HAP-1 (cell line): Measurements from ENCODE around the gene RALGAPA1.
"Not testable (repeated sequence)": the region's sequence is repeated elsewhere in the genome, so short reads cannot be mapped to it uniquely, and the experiment has no call there.

Experiments used
- DNase-seq, 2 experiments: peaks; one replicate each; pipeline ENCODE4 v3.0.0-alpha.2; 2016 to 2020; ENCODE audit warnings: low spot score in 2 of 2
- H3K27me3 ChIP-seq: fragments of 250-450 bp; sonication (Bioruptor Pico); 2 replicates; pipeline ENCODE4 v1.5.1; 2020; ENCODE audit warnings: low read depth, mild to moderate bottlenecking, moderate library complexity
- H3K36me3 ChIP-seq: fragments of 250-450 bp; sonication (Bioruptor Pico); replicated peaks from 2 replicates; pipeline ENCODE4 v1.5.1; 2020; ENCODE audit warnings: mild to moderate bottlenecking
- H3K4me1 ChIP-seq: fragments of 250-450 bp; sonication (Bioruptor Pico); 2 replicates; pipeline ENCODE4 v1.5.1; 2020; ENCODE audit warnings: mild to moderate bottlenecking
- H3K4me3 ChIP-seq: fragments of 250-450 bp; sonication (Bioruptor Pico); 2 replicates; pipeline ENCODE4 v1.5.1; 2020; ENCODE audit warnings: mild to moderate bottlenecking, moderate library complexity
- H3K9me3 ChIP-seq: fragments of 250-450 bp; sonication (Bioruptor Pico); 2 replicates; pipeline ENCODE4 v1.5.1; 2020; ENCODE audit warnings: mild to moderate bottlenecking, moderate library complexity
- in situ Hi-C: fragments of 300-500 bp; cut with MboI; formaldehyde crosslinking; loops from 3 replicates; pipeline ENCODE4 v1.14.3; 2020; ENCODE audit warnings: low sequenced_read_pairs, inconsistent platforms, mixed read lengths

The RALGAPA1 gene

DNA sequence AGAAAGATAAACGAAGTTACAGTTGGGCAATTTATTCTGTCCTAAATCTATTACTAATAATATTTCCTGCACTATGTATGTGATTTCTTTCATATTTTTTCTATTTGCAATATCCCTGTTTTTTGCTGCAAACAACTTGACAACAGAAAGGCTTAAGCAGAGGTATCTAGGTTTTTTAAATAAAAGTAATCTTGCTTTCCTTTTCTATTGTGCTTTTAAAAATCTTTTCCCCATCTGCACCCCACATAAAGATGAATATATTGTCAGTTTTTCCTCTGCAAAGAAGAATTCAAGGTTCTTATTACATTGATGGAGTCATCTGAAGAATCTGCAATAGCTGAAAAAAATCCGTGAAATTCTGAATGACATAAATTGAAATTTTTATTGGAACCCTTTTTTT is 502 bp upstream of the RALGAPA1 start:
- Histone ChIP-seq H3K4me3 (peak overlapping the region; percentile 59), H3K27me3 (no peaks in the 10 kb centered on the region), H3K4me1 (peaks cover 15% of the 10 kb centered on the region), H3K9me3 (no peaks in the 10 kb centered on the region), H3K36me3 (no peaks in the 10 kb centered on the region)
- in situ Hi-C loops: no loop called here
- no peak for DNase-seq

DNA sequence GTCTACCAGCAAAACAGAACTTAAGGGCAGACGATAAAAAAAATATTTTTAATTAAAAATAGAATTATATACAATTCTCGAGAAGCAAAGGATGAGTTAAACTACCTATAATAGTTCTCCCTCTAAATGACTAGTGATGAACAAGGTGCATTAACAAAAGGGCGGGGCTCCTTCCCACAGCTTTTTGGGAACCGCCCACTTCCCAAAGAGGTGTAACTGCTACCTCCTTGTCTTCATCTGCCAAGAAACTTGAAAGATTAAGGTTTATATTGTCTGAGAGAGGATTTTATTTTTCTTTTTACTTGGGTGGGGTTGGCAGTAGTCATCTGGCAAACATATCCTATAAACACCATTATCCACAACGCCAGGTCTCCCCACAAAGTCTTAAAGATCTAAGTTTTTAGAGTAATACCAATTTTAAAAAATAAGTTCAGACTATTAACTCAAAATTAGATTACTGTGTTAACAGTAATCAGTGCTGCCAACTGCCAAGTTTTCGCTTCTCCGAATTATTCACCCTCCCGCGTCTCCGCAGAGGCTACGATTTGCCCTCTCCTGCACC is 938 bp downstream of the RALGAPA1 start:
- peak; percentile 51 to 61 for DNase-seq
- H3K9me3 ChIP-seq: no peaks in the 10 kb centered on the region
- H3K27me3 ChIP-seq: no peaks in the 10 kb centered on the region
- H3K4me3 ChIP-seq: peak overlapping the region; percentile 59
- peaks cover 18% of the 10 kb centered on the region for H3K4me1 ChIP-seq
- in situ Hi-C loops: no loop called here
- no peaks in the 10 kb centered on the region for H3K36me3 ChIP-seq

DNA sequence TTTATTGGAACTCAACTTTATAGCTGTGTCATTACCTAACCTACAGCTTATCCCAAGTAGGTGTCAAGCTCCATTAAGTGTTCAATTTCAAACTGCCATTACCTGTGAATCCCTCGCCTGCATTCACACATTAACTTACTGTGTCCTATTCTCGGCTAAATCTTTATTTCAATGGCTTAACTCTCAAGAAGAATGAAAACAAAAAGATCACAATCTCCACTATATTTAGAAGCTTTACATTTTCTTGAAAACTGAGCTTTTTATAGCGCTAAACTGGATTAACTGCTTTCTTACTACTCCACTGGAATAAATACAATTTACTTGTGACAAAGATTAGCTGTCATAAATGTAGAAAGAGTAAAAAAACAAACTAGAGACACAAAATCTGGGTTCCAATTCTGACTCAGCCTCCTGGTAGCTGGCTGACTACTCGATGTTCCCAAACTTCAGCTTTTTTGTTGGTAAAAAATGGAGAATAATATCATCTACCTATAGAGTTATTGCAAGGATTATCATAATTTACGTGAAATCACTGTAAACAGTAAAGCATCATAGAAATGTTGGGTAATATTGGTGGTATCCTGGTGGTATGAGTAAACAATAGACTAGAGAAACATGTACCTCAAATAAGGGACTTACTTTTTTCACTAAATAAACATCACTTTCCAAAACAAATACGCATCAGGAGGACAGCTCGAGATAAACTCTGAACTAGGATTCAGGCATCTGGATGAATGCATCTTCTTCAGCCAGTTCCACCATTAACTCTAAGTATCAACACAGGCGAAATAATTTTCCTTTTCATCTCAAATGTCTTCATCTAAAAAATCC is 1.7 kb downstream of the RALGAPA1 start:
- peak overlapping the region; percentile 59 for H3K4me3 ChIP-seq
- no peaks in the 10 kb centered on the region for H3K36me3 ChIP-seq
- H3K27me3 ChIP-seq: no peaks in the 10 kb centered on the region
- H3K9me3 ChIP-seq: no peaks in the 10 kb centered on the region
- DNase-seq: peak; percentile 31 to 94
- H3K4me1 ChIP-seq: peaks cover 20% of the 10 kb centered on the region
- in situ Hi-C loops: no loop called here

DNA sequence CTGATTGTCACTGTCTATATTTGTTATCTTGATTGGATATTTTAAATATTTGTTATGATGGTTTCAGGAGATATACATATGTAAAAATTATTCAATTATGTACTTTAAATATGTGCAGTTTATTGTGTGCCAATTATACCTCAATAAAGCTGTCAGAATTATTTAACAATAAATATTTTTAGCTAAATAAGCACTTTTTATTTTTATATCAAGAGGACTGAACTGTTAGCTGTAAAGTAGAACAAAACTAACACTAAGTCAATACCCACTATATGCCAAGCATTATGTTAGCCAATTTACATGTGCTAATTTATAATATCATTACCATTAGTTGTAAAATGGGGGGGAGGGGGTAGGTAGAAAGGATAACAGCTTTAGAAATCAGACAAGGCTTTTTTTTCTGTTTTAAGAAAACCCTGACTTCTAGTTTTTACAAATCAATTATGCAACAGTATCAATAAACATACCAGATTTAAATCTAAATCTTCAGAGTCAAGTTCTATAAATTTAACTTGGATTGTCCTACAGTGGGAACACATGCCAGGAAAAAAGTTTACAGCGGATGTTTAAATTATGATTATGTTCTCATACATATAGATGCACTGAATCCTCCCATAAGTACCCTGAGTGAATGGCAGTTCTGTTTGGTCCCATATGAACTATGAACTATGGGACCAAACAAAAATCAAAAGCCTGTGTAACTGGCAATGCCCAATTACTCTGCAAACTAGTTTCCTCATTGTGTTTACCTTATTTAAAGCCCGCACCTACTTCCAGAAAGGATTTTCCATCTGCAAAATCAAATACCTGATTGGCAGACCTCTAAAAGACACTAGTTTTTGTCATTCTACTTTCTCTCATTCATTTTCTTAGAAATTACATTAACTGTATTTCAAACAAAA is 2.8 kb downstream of the RALGAPA1 start:
- H3K9me3 ChIP-seq: no peaks in the 10 kb centered on the region
- H3K27me3 ChIP-seq: no peaks in the 10 kb centered on the region
- in situ Hi-C loops: no loop called here
- peaks cover 20% of the 10 kb centered on the region for H3K4me1 ChIP-seq
- H3K4me3 ChIP-seq: no peak overlapping the region
- H3K36me3 ChIP-seq: no peaks in the 10 kb centered on the region
- DNase-seq: no peak

DNA sequence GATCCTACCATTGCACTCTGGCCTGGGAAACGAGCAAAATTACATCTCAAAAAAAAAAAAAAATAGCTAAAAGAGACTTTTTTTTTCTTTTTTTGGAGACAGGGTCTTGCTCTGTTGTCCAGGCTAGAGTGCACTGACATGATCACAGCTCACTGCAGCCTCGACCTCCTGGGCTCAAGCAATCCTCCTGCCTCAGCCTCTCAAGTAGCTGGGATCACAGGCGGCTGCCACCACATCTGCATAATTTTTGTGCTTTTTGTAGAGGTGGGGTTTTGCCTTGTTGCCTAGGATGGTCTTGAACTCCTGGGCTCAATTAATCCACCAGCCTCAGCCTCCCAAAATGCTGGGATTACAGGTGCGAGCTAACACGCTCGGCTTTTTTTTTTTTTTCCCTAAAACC is 11.3 kb downstream of the RALGAPA1 start:
- in situ Hi-C loops: no loop called here
- no peaks in the 10 kb centered on the region for H3K27me3 ChIP-seq
- no peaks in the 10 kb centered on the region for H3K4me1 ChIP-seq
- no peak overlapping the region for H3K4me3 ChIP-seq
- H3K9me3 ChIP-seq: no peaks in the 10 kb centered on the region
- H3K36me3 ChIP-seq: no peaks in the 10 kb centered on the region
- DNase-seq: no peak

DNA sequence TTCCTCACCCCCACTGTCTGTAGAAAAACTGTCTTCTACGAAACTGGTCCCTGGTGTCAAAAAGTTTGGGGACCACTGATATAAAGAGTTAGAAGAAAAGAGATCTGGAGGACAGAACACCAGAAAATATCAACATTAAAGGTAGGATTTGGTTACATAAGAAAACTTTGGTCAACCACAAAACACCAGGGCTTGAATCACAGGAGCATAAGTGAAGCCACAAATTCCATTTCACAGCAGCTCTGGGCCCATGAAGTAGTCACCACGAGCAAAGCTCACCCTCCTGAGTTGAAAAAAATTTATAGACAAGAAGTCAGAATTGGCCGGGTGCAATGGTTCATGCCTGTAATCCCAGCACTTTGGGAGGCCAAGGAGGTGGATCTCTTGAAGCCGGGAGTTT is 19.4 kb downstream of the RALGAPA1 start:
- Histone ChIP-seq H3K27me3 (no peaks in the 10 kb centered on the region), H3K9me3 (no peaks in the 10 kb centered on the region), H3K4me3 (no peak overlapping the region), H3K36me3 (no peaks in the 10 kb centered on the region), H3K4me1 (no peaks in the 10 kb centered on the region)
- DNase-seq: no peak
- in situ Hi-C loops: no loop called here

DNA sequence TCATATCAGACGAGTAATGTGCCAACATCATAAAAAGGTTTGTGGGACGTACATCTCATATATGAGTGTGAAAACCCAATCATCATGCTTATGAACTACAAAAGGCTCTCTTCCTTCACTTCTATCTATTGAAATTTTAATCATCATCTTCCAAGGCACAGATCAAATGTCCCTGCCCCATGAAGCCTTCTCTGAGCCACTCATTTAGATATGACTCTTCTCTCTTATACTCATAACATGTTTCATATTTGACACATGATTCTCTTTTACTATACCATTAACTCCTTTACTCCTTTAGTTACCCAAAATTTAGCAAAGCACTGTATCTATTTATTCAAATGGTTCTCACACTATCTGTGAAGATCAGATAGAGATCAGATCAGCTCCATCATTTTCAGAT is 22.2 kb downstream of the RALGAPA1 start:
- Histone ChIP-seq H3K4me1 (no peaks in the 10 kb centered on the region), H3K9me3 (no peaks in the 10 kb centered on the region), H3K36me3 (no peaks in the 10 kb centered on the region), H3K4me3 (no peak overlapping the region), H3K27me3 (no peaks in the 10 kb centered on the region)
- in situ Hi-C loops: no loop called here
- DNase-seq: no peak

DNA sequence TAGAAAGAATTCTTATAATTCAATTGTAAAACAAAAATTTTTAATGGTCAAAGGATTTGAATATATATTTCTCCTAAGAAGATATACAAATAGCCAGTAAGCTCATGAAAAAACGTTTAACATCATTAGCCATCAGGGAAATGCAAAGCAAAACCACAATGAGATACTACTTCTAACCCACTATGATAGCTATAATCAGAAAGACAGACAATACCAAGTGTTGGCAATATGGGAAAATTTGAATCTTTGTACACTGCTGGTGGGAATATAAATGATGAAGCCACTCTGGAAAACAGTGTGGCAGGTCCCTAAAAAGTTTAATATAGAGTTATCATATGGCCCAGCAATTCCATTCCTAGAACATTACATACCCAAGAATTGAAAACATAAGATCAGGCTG is 25.4 kb downstream of the RALGAPA1 start:
- H3K4me3 ChIP-seq: no peak overlapping the region
- no peaks in the 10 kb centered on the region for H3K27me3 ChIP-seq
- no peaks in the 10 kb centered on the region; the same call in 1 of the 2 replicates for H3K9me3 ChIP-seq
- no peak for DNase-seq
- in situ Hi-C loops: no loop called here
- no peaks in the 10 kb centered on the region for H3K4me1 ChIP-seq
- no peaks in the 10 kb centered on the region for H3K36me3 ChIP-seq

DNA sequence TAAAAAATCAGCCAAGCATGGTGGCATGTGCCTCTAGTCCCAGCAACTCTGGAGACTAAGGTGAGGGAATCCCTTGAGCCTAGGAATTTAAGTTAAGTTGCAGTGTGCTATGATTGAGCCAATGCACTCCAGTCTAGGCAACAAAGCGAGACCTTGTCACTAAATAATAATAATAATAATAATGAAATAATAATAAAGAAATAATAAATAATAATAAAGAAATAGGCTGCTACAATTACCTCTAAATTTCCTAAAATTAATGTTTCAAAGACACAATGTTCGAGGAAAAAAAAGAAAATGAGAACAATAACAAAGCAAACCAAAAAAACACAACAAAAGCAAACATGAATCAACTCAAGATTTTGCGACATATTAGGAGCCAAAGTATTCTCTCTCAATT is 29.7 kb downstream of the RALGAPA1 start:
- H3K36me3 ChIP-seq: no peaks in the 10 kb centered on the region
- DNase-seq: no peak
- in situ Hi-C loops: no loop called here
- H3K27me3 ChIP-seq: no peaks in the 10 kb centered on the region
- H3K4me1 ChIP-seq: peaks cover 3% of the 10 kb centered on the region; the same call in 1 of the 2 replicates
- no peaks in the 10 kb centered on the region; the same call in 1 of the 2 replicates for H3K9me3 ChIP-seq
- no peak overlapping the region for H3K4me3 ChIP-seq

DNA sequence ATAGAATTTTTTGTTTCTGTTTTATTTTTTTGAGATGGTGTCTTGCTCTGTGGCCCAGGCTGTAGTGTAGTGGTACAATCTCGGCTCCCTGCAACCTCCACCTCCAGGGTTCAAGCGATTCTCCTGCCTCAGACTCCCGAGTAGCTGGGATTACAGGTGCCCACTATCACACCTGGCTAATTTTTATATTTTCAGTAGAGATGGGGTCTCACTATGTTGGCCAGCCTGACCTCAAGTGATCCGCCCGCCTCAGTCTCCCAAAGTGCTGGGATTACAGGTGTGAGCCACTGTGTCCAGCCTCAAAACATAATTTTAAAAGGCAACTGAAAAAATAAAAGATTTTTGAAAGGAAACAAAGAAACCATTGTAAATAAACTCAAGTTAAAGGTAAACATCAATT is 31.5 kb downstream of the RALGAPA1 start:
- H3K4me3 ChIP-seq, H3K4me1 ChIP-seq, H3K27me3 ChIP-seq, H3K9me3 ChIP-seq, DNase-seq, in situ Hi-C loops, H3K36me3 ChIP-seq: not testable (repeated sequence)

DNA sequence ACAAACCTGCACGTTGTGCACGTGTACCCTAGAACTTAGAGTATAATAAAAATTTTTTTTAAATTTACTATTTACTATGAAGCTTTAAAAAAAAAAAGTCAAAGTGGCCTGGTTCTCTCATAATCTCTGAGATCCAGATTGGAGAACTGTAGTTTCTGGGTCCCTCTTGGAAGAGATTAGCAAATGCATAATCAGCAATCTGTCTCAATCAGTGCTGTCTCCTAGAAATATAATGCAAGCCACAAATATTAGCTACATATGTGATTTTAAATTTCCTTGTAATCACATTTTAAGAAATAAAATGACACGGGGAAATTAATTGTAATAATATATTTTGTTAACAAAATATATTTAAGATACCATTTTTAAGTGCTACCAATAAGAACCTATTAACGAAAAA is 32.3 kb downstream of the RALGAPA1 start:
- Histone ChIP-seq H3K4me1 (peaks cover 3% of the 10 kb centered on the region; the same call in 1 of the 2 replicates), H3K36me3 (no peaks in the 10 kb centered on the region), H3K9me3 (no peaks in the 10 kb centered on the region; the same call in 1 of the 2 replicates), H3K4me3 (no peak overlapping the region), H3K27me3 (no peaks in the 10 kb centered on the region)
- no peak for DNase-seq
- in situ Hi-C loops: no loop called here

DNA sequence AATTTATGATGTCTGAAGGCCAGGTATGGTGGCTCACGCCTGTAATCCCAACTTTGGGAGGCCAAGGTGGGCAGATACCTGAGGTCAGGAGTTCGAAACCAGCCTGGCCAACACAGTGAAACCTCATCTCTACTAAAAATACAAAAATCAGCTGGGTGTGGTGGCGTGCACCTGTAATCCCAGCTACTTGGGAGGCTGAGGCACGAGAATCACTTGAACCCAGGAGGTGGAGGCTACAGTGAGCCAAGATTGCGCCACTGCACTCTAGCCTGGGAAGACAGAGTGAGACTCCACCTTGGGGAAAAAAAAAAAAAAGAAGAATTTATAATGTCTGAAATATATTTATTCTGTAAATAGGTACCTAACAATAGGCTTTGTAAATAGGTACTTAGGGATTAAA is 33.0 kb downstream of the RALGAPA1 start:
- H3K9me3 ChIP-seq, H3K4me3 ChIP-seq, H3K4me1 ChIP-seq, DNase-seq, H3K36me3 ChIP-seq, H3K27me3 ChIP-seq, in situ Hi-C loops: not testable (repeated sequence)

DNA sequence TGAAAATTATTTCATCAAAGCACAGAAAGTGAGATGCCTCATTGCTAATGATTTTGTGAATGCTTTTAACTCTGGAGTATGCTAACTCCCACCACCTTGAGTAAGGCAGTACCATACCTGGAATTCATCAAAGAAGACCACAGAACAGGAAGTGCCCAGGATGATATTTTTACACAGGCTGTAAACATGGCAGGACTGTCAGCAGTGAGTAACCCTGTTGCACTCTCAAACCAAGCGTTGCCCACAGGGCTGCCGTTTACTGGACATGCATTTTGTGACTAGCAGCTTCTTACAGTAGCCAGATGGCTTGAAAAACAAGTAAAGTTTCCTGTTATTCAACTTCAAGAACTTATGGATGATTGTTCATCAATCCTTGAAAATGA is 42.4 kb downstream of the RALGAPA1 start:
- DNase-seq: no peak
- in situ Hi-C loops: no loop called here
- Histone ChIP-seq H3K4me1 (no peaks in the 10 kb centered on the region), H3K27me3 (no peaks in the 10 kb centered on the region), H3K36me3 (no peaks in the 10 kb centered on the region), H3K4me3 (no peak overlapping the region), H3K9me3 (no peaks in the 10 kb centered on the region)
